Activated T-helper 1 cell treated with Interleukin-2 at 50 U/mL for 16 hours (primary cell): Measurements from ENCODE around the gene FAM53A.

Source experiments
- DNase-seq: peaks from one replicate; pipeline ENCODE4 v3.0.0-alpha.2; 2020; ENCODE audit warnings: low read depth

FAM53A gene

DNA sequence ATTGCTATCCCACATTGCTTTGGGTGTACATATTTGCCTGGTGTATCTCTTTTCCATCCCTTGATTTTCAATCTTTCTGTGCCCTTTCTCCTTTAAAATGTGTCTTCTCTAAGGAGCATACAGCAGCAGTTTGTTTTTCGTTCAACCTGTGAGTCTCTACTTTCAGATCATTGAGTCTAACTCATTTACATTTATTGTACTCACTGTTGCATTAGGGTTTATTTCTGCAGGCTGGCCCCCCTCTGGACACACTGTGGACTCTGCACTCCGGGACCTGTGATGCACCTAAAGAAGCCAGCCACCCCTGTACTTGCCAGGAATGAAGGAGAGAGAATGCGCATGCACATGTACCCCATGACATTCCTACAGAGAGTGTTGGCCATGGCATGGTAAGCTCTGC, 93.0 kb downstream of the FAM53A start:
- no peak for DNase-seq

DNA sequence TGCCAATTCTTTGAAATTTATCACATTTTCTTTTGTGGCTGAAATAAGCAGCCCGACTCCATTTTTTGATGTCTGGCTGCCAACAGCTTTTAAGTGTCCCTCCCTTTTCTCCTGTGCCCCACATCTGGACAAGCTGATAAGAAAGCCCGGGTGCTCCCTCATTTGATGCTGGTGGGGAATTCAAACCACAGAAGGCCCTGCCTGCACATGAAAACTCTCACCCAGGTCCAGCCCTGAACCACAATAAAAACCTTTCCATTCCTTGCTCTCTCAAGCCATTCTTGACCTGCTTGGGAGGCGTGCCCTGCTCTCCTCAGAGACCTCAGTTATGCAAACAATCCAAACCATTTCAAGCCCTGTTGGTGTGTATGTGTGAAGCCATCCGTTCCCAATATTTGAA, 93.9 kb downstream of the FAM53A start:
- no peak for DNase-seq
